GM21526 (cell line): Measurements from ENCODE around the gene CYREN.

Experiments
- ATAC-seq: cut with Tn5 transposase; IDR thresholded peaks from one replicate; pipeline ENCODE4 v1.9.1; 2021; ENCODE audit warnings: moderate library complexity; ENCODE audit not compliant: unreplicated experiment, low FRiP score

Gene CYREN

DNA sequence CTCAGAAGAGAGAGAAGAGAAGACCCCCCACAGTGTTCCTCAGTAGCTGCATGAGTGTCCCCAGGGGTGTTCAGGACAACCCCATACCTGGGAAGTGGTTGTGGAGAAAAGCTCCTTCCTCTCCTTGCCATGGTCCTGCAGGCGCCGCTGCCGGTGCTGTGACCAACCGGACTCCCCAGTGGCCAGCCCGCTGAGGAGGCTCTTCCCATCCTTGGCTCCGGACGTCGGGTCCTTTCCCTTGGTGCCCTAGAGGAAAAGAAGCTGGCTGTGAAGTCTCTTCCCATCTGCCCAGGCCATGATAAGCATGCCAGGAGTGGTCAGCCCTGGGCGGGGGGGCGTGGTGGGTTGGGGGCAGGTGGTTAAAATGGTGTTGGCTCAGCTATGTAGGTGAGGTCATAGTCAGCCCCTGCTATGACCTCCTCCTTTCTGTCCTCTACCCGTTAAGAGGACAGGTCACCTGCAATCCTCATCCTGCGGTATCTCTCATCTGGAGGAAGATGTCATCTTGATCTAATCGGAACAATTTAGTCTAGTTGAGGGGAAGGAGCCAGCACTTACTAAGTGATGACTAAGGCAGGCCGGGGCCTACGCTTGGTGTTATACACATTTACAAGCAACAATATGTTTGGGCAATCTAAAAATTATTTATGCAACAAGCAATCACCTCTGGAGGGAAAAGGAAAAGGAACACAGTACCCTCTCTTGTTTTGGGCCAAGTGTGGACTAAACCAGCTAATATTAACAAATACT is 27.6 kb upstream of the CYREN start:
- no peak for ATAC-seq

DNA sequence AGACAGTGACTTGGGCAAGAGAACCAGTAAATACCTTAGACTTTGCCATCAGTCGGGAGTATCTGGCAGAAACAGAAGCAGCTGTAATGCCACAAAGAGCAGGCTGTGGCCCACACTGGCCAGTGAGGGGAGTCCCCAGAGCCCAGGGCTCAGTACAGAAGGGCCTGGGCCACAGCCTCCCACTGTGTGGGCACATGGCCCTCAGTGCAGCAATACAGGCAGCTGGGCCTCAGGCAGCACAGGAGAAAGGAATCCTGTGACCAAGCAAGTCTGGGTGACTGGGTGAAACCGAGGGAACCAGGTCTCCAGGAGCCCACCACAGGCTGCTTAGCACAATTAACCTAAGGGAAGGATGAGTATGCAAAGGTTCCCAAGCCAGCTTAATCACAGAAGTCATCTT is 26.8 kb upstream of the CYREN start:
- no peak for ATAC-seq

DNA sequence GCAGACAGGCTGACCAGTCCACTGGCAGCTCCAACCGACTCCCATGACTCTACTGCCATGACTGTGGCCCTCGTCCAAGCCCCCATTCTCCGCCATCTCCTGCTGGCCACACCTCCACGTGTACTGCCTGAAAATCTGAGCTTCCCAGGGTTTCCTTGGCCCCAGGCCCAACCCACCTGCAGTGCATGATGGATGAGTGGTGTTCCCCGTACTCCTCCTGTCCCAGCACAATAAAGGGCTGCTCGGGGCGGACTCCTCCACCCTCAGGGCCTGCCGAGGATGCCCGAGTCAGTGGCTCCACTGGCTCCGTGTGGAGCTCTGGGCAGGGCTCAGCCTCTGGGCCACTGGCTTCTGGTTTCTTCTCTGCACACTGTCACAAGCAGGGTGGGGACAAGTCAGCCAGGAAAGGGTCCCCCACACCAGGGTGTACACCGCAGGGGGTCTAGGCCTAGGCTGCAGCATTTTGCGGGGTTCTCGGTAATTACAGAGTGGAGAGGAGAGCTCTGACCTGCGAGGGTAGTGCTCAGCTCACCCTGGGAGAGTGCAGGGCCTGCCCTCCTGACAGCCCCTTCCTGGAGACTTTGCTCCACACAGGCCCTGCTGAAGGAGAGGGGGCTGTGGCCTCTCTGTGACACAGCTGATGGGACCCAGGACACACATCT is 25.6 kb upstream of the CYREN start:
- ATAC-seq, result no peak

DNA sequence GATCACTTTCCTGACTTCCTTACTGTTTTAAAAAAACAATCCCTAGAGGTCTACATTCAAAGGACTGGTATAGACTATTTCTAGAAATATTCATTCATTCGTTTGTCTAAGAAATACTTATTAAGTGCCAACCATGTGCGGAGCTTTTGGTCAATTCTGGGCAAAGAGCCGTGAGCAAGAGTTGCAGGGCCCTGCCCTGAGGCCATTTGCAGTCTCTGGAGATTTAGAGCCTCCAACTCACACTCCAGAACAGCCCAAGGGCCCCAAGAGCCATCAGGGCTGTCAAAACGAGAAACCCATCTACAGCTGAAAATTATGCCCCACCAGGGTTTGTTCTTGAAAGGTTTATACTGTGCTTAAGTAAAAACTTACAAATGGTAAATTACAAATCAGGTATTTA is 24.6 kb upstream of the CYREN start:
- no peak for ATAC-seq

- no peak for ATAC-seq
Measured at GRCh38 chr7:135194494-135195095, 24.1 kb upstream of the CYREN start.

DNA sequence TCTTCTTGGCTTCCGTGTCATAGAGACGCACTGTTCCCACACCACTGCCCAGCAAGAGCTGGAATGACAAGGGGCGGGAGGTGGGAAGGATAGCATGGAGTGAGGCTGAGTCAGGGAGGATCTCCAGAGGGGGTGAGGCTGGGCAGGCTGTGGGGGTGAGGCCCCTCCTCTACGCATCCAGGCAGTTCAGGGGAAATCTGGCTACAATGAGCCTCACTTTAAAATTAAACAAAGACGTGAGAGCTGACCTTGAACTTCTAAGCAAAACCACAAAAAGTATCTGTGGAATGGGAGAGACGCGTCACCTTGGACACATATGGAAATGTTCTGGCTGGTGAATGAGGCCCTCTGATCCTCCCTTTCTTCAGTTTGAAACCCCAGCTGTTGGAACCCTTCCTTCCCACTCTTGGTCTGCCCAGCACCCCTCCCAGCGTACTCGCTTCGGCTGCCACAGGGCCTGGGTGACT is 23.1 kb upstream of the CYREN start:
- ATAC-seq, result no peak

- no peak for ATAC-seq
Measured at GRCh38 chr7:135192914-135193536, 22.5 kb upstream of the CYREN start.

GRCh38 chr7:135190703-135191102 is 20.2 kb upstream of the CYREN start:
- ATAC-seq, result no peak

DNA sequence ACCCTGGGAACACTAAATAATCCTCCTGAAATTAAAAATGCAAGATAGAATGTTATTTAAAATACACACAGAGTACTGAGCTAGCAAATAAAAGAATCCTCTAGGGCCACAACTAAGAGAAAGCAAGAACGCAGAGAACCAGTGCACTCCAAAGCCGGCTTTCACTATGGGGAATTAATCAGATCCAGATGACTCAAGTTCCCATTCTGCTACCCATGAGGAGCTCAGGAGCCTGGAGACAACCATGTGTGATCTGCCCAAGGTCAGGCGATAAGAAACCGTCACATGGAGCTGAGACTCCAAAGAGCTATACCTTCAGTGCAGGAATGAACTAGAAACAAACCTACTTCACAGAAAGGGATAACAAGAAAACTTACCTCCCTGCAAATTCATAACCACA is 19.5 kb upstream of the CYREN start:
- ATAC-seq, result no peak

DNA sequence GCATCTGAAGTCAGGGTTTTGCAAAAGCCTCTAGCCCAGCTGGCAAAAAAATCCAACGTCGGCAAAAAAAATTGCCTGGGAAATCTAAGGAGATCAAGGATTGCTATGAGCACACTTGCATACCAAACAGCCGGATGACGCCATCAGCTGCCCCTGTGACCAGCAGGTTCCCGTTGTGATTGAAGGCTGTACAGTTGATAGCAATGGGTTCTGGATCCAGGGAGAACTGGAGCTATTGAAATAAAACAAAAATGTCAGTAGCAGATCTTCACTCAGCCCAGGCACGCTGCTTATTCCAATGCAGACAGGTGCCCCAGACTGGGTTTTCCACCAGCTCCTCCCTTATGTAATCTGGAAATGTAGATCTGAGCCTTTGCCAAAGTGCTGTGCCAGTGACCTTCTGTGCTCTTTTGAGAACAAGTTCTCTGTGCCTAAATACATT is 18.7 kb upstream of the CYREN start:
- no peak for ATAC-seq

DNA sequence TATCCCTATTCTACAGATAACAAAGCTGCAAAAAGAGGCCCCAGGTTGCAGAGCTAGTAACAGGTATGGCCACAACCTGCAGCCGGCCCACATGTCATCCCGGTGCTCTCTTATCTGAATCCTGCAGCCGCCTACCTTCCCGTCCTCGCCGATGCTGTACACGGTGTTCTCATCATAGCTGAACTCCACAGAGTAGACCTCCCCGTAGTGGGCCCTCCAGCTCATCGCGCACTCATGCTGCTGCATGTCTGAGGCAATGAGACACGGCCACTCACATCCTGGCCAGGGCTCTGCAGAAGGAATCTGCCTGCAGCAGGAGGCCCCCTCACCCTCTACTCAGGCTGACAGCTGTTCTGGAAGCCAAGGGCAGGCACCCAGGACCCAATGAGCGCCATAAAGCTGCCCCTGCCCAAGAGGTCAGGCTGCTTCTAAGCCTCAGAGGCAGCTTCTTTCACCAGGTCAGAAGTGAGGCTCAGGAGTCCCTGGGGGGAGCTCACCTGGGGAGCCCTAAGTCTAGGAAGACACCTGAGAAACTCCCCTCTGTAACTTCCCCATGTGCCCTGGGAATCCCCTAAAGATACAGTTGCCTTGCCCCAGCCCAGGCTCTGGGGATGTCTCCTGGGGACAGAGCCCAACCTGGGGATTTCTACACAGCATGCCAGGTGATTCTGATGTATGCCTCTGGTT is 17.9 kb upstream of the CYREN start:
- no peak for ATAC-seq

- peak; percentile 46 for ATAC-seq
Measured at GRCh38 chr7:135186841-135187253, 16.3 kb upstream of the CYREN start.

GRCh38 chr7:135186261-135186540 is 15.7 kb upstream of the CYREN start:
- no peak for ATAC-seq

DNA sequence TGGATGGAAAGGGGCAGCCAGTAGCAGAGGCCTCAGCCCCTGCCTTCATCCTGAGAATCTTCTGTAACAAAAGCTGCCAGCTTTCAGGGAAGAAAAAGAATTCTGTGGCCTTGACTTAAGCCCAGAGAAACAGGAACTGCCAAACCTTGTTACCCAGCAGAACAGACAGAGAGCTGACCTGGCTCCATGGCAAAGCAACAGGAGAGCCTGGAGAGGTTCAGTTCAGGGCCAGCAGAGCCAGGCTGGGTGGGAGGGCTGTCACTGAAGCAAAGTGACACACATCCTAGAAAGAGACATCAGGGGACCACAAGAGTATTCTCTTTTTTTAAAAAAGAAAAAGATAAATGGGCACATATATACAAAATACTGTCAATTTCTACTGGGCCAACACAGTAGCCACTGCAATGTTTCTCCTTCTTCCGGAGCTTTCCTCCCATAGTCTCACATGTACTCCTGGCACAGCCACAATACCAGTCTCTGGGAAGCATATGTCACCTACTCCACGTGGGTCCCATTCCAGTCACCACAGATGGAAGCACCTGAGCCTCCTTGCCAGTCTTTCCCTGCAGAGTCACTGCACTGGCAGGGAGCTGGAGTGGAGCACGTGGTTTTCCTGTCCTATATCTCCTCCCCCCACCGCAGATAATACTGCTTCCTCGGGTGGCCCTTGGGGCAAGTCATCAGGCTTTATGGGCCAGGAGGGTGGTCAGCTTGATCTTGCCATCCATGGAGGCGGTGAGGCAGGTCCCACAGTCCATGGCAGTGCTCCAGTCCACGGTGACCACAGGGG is 15.2 kb upstream of the CYREN start:
- ATAC-seq, result no peak

DNA sequence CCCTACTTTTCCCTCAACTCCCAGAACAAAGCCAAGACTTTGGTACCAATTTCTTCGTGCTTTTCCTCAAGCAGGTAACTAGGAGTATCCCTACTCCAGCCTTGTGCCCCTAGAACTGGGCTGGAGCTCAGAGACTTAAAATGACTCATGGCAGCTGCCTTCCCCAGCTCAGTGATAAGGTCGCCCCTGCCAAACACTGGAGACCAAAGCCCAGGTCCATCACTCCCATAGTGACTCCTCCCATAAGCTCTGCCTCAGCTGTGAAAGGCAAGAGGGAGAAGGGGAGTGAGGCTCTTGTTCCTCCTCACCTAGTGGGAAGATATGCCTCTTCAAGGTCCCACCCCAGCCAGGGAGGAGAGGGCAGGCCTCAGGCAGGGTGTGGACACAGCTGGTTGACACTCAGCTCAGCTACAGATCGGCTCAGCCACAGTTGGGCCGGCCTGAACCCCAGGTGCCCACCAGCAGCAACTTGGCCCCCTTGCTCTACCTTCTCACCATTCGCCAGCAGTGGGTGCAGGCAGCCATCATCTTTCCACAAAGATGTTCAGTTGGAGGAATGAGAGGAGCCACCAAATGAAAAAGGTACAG is 13.8 kb upstream of the CYREN start:
- no peak for ATAC-seq

DNA sequence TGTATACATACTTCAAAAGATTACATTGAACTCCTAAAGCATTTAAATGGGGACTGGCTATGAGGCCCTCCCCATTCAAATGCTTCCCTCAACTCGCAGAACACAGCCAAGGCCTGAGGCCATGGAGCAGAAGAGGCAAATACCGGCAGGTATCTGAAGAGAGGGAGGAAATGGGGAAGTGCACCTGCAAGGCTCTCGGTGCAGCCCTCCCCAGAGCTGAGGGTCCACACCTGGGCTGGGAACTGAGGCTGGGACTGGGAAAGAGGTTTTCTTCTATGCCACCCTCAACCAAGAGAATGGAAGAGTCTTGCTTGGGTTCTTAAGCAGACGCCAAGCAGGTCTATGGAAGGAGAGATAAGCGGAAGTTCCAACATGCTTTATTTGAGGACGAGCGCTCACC is 13.0 kb upstream of the CYREN start:
- no peak for ATAC-seq

DNA sequence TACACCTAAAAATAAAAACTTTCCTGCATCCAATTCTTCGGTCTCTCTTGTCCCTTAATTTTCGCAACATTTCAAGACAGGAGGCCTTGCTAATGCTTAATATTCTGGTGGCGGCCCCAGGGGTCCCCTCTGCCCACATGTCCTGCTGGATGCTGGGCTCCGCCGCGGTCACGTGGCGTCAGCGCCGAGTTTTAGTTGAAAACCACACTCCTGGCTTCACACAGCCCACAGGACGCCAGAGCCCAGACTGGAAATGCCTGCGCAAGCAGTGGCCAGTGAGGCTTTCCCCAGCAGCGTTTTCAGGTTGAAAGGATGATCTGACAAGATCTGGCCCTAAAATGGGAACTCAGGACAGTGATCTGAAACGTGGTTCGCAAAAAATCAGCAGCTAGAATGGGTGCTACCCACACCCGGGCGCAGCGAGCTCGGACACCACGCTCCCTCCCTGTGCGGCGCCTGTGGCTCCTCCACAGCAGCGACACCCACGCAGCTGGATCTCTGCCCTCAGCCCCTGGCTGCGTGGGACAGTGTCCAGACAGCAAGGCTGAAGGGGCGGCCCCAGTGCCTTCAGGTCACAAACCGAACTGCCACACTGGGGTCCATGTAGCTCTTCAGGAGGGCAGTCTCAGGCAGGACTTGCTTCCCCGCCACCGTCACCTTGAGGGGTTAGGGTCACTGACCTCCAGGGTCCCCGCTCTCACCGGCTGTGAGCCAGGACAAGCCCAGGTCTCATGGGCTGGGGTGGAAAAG is 11.6 kb upstream of the CYREN start:
- no peak for ATAC-seq

- no peak for ATAC-seq
Measured at GRCh38 chr7:135181261-135181928, 10.9 kb upstream of the CYREN start.

GRCh38 chr7:135180122-135180521 is 9.6 kb upstream of the CYREN start:
- ATAC-seq, result no peak
